ENCODE results near the gene ZBTB34. TPM values are rescaled to one million over a fixed set of nuclear protein-coding genes. Genes with fewer than 3 reads are reported as not detected.

The ZBTB34 gene
- total RNA-seq, 1 donor from 2014 or later, result 5.7 TPM

- DNase-seq (ENCODE audit: low spot score), result no peak
- intact Hi-C loops (cut with DNase I), result no loop called here
Measured at GRCh38 chr9:126842220-126842842, 18.1 kb upstream of the ZBTB34 start.

GRCh38 chr9:126842977-126843799, 17.3 kb upstream of the ZBTB34 start:
- no peak for DNase-seq (ENCODE audit: low spot score)
- intact Hi-C loops (cut with DNase I), result no loop called here

GRCh38 chr9:126844085-126844484, 16.4 kb upstream of the ZBTB34 start:
- intact Hi-C loops (cut with DNase I), result no loop called here
- DNase-seq (ENCODE audit: low spot score), result no peak

- DNase-seq (ENCODE audit: low spot score), result no peak
- intact Hi-C loops (cut with DNase I), result no loop called here
Measured at GRCh38 chr9:126847051-126847450, 13.4 kb upstream of the ZBTB34 start.

GRCh38 chr9:126849591-126850225, 10.7 kb upstream of the ZBTB34 start:
- DNase-seq (ENCODE audit: low spot score), result no peak
- intact Hi-C loops (cut with DNase I), result no loop called here

- intact Hi-C loops (cut with DNase I), result no loop called here
Measured at GRCh38 chr9:126851286-126851880, 9.1 kb upstream of the ZBTB34 start.

GRCh38 chr9:126852086-126852688, 8.3 kb upstream of the ZBTB34 start:
- intact Hi-C loops (cut with DNase I), result no loop called here

More at GRCh38 chr9:126851286-126851880, 9.1 kb upstream of the ZBTB34 start:
- no peak for DNase-seq (ENCODE audit: low spot score)

GRCh38 chr9:126853667-126854066, 6.8 kb upstream of the ZBTB34 start:
- DNase-seq (ENCODE audit: low spot score), result no peak
- intact Hi-C loops (cut with DNase I), result no loop called here

More at GRCh38 chr9:126852086-126852688, 8.3 kb upstream of the ZBTB34 start:
- no peak for DNase-seq (ENCODE audit: low spot score)

- intact Hi-C loops (cut with DNase I), result no loop called here
- DNase-seq (ENCODE audit: low spot score), result no peak
Measured at GRCh38 chr9:126854734-126855133, 5.7 kb upstream of the ZBTB34 start.

GRCh38 chr9:126856326-126856877, 4.0 kb upstream of the ZBTB34 start:
- no peak for DNase-seq (ENCODE audit: low spot score)
- intact Hi-C loops (cut with DNase I), result no loop called here

- intact Hi-C loops (cut with DNase I), result no loop called here
- no peak for DNase-seq (ENCODE audit: low spot score)
Measured at GRCh38 chr9:126857261-126857960, 3.0 kb upstream of the ZBTB34 start.

GRCh38 chr9:126859111-126859510, 1.3 kb upstream of the ZBTB34 start:
- intact Hi-C loops (cut with DNase I), result no loop called here
- DNase-seq (ENCODE audit: low spot score), result no peak

GRCh38 chr9:126860757-126861466, 473 bp downstream of the ZBTB34 start:
- intact Hi-C loops (cut with DNase I), result no loop called here

GRCh38 chr9:126861707-126862103, 1.3 kb downstream of the ZBTB34 start:
- intact Hi-C loops (cut with DNase I), result no loop called here
- DNase-seq (ENCODE audit: low spot score), result no peak

More at GRCh38 chr9:126860757-126861466, 473 bp downstream of the ZBTB34 start:
- no peak for DNase-seq (ENCODE audit: low spot score)

- no peak for DNase-seq (ENCODE audit: low spot score)
- intact Hi-C loops (cut with DNase I), result no loop called here
Measured at GRCh38 chr9:126862104-126862761, 1.8 kb downstream of the ZBTB34 start.

- no peak for DNase-seq (ENCODE audit: low spot score)
- intact Hi-C loops (cut with DNase I), result no loop called here
Measured at GRCh38 chr9:126864771-126865170, 4.3 kb downstream of the ZBTB34 start.

- DNase-seq (ENCODE audit: low spot score), result no peak
- intact Hi-C loops (cut with DNase I), result no loop called here
Measured at GRCh38 chr9:126869368-126869767, 8.9 kb downstream of the ZBTB34 start.

- intact Hi-C loops (cut with DNase I), result no loop called here
- DNase-seq (ENCODE audit: low spot score), result no peak
Measured at GRCh38 chr9:126872516-126872915, 12.1 kb downstream of the ZBTB34 start.
